HUES64 (cell line): ENCODE data around the gene GUCY2C.

ENCODE experiments used
- H3K27ac ChIP-seq: 2 replicates; pipeline ENCODE4 v1.7.0; 2013; ENCODE audit warnings: low read depth, low read length, inconsistent platforms
- H3K27me3 ChIP-seq: 2 replicates; pipeline ENCODE4 v1.6.1; 2013; ENCODE audit warnings: mild to moderate bottlenecking, low read length; ENCODE audit not compliant: insufficient read depth
- H3K36me3 ChIP-seq: 2 replicates; pipeline ENCODE4 v1.6.1; 2013; ENCODE audit warnings: mild to moderate bottlenecking, low read length; ENCODE audit not compliant: insufficient read depth
- H3K4me1 ChIP-seq: 2 replicates; pipeline ENCODE4 v1.6.1; 2013; ENCODE audit warnings: mild to moderate bottlenecking, low read length, moderate library complexity; ENCODE audit not compliant: insufficient read depth
- H3K4me3 ChIP-seq: 2 replicates; pipeline ENCODE4 v1.5.1; 2013; ENCODE audit warnings: mild to moderate bottlenecking, low read length, moderate library complexity
- H3K9ac ChIP-seq: 2 replicates; pipeline ENCODE4 v1.6.1; 2013; ENCODE audit warnings: mild to moderate bottlenecking, low read depth, low read length
- H3K9me3 ChIP-seq: 2 replicates; pipeline ENCODE4 v1.6.1; 2013; ENCODE audit warnings: low read depth, low read length; ENCODE audit not compliant: insufficient read depth
- WGBS: fragments of 150-250, 120-280 bp; methylation state at CpG from one replicate; pipeline ENCODE4 v1.1.7; 2013; ENCODE audit warnings: missing lambda C conversion rate; 5-methylcytosine and 5-hydroxymethylcytosine counted together

GUCY2C gene

DNA sequence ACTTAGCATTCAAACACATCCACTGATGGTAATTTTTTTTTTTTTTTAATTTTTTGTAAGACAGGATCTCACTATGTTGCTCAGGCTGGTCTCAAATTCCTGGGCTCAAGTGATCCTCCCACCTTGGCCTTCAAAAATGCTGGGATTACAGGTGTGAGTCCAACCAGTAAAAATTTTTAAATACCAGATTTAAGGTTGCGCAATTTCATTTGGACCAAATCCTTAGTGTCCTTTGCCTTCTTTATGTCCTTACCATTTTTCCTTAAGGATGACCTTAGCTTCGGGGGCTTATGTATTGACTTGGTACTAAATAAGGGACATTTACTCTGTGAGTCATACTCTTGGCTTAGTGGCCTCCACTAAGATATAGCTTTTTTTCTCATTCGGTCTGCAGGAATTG lies 124.6 kb downstream of the GUCY2C start:
- Histone ChIP-seq H3K27ac (no peak overlapping the region), H3K9ac (no peak overlapping the region), H3K9me3 (no peaks in the 10 kb centered on the region), H3K36me3 (no peaks in the 10 kb centered on the region), H3K4me1 (no peaks in the 10 kb centered on the region), H3K27me3 (peaks cover 17% of the 10 kb centered on the region), H3K4me3 (no peak overlapping the region)
- WGBS = 95% methylated on average over 3 of the region's 3 CpGs

DNA sequence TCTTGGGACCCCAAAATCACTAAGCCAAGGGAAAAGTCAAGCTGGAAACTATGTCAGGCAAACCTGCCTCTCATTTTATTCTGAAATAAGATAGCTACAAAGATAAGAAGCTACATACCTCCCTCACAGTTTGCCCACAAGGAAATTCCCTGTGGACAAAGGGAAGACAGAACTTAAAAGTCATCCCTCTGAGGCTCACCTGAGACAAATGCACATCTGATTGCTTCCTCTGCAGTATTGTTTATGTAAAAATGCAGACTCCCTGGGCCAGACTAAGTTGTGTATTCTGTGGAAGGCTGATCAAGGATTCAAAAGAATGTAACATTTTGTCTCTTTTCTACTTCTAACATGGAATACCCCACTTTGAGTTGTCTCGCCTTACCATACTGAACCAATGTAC lies 126.2 kb downstream of the GUCY2C start:
- no peaks in the 10 kb centered on the region for H3K4me1 ChIP-seq
- H3K27ac ChIP-seq = no peak overlapping the region
- no peak overlapping the region for H3K9ac ChIP-seq
- no peaks in the 10 kb centered on the region for H3K36me3 ChIP-seq
- WGBS = 85% methylated on average over 1 of the region's 1 CpG
- peaks cover 18% of the 10 kb centered on the region for H3K27me3 ChIP-seq
- H3K4me3 ChIP-seq = no peak overlapping the region
- no peaks in the 10 kb centered on the region for H3K9me3 ChIP-seq

DNA sequence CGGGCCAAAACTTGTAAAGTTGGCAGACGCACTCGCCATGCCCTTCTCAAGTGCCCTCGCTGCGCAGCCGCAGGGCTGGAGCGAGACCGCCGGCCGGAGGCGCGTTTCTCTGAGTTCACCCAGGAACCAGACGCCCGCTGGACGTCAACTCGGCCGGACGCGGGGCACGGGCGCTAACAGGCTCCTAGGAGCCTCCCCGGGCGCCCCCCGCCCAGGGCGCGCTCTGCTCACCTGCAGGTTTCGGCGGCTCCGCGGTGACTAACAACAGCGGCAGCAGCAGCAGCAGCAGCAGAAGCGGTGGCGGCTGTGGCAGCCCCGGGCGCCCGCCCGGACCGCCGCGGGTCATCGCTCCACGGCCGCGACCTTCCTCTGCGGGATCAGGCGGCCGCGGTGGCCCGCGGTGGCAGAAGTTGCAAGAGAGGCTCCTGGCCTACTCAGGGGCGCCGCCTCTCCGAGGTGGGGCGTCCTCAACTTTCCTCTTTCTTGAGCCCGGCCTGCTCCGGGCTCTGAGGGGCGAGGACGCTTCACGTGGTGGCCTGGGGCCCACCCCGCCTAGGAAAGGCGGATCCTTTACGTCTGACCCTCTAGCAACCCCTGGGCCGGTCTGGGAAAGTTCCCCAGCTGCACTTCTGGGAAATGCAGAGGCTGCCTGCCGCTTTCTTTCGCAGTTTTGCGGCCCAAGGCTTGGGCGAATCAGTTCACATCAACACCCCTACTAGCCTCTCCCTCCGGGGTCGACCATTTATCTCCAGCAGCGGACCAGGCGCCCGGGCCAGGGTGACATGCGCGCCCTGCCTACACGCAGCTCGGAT lies 128.8 kb downstream of the GUCY2C start, which contains the start of gene PLBD1:
PLBD1 (minus strand) TSS at position 533 of the 812 bp plus-strand sequence; CDS start at position 346, 187 bp downstream.
- peak within 1 kb of the TSS; percentile 56 for H3K4me3 ChIP-seq
- H3K9me3 ChIP-seq = no peaks in the 10 kb centered on the region
- H3K27ac ChIP-seq = 0 out of 2 replicates have a peak within 1 kb of the TSS, but pooled peaks have one; percentile 11
- H3K9ac ChIP-seq = peak within 1 kb of the TSS; percentile 63
- no peaks in the 10 kb centered on the region for H3K36me3 ChIP-seq
- H3K4me1 ChIP-seq = no peaks in the 10 kb centered on the region
- peaks cover 18% of the 10 kb centered on the region for H3K27me3 ChIP-seq
- WGBS = 4% methylated on average over 76 of the region's 76 CpGs

DNA sequence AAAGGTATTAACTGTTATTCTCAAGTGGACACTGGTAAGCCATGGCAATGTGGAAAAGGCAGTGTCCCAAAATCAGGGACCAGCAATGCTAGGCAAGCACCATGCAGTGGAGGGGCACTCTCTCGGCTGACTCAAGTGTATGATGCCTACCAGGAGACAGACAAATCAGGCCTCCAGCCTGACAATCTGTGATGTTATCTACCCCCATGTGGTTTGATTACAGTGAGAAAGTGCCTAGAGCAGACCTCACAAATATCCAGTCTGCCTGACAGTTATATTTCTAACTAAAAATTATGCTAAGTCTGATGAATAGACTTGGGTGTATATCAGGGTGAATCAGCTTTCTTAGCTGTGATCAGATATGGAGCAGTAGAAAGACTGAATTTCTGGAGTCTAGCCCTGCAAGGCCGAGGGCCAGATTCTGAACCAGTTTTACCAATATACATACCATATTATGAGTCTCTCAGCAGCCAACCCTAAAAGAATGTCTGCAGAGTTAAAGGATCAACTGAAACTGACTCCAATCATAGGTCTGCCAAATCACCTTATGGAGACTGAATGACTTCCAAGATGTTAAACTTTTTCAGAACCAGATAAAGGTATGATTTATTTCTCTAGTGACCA lies 132.0 kb downstream of the GUCY2C start:
- Histone ChIP-seq H3K9ac (no peak overlapping the region), H3K27me3 (peaks cover 18% of the 10 kb centered on the region), H3K36me3 (no peaks in the 10 kb centered on the region), H3K4me3 (no peak overlapping the region), H3K9me3 (no peaks in the 10 kb centered on the region), H3K27ac (no peak overlapping the region), H3K4me1 (no peaks in the 10 kb centered on the region)
- WGBS = 95% methylated on average over 2 of the region's 2 CpGs

DNA sequence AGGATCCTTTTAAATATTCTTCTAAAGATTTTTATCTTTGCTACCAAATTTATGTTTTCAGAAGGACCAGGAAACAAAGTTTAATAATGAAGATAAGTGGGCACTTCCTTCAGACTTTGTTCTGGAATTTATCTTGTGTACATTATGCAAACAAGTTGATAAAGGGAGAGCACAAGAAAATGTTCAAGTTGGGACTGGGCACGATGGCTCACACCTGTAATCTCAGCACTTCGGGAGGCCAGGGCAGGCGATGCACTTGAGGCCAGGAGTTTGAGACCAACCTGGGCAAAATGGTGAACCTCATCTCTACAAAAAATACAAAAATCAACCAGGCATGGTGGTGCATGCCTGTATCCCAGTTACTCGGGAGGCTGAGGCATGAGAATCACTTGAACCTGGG lies 133.4 kb downstream of the GUCY2C start:
- 92% methylated on average over 4 of the region's 4 CpGs for WGBS
- Histone ChIP-seq H3K9ac (no peak overlapping the region), H3K4me3 (no peak overlapping the region), H3K9me3 (no peaks in the 10 kb centered on the region), H3K4me1 (no peaks in the 10 kb centered on the region), H3K27me3 (peaks cover 10% of the 10 kb centered on the region), H3K36me3 (no peaks in the 10 kb centered on the region), H3K27ac (no peak overlapping the region)
